Colon (tissue), 2 donors: ENCODE data around the gene RNF34.

Source experiments
- FAIRE-seq: peaks from 2 replicates; lab custom pipeline; 2012; peaks lifted over from hg19 to GRCh38; lab: Jason Lieb, UNC
- donor health status: control.
- donor health status: control.

RNF34 gene

DNA sequence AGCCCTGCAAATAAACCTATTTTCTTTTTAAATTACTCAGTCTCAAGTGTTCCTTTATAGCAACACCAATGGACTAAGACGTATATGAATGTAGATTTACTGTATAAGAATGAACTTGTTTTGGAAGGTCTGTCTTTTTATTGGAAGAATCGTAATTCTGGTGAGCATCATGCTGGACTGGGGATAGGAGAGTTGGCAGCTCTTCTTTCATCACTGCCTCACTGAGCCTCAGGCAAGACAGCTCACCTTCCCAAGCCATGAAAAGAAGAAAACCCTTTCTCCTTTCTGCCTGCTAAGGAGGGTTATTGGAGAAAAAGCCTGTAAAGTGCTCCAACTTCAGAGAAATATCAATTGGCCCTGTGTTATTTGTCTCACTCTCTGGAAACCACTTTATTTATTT lies 9.1 kb upstream of the RNF34 start:
- no peak for FAIRE-seq

DNA sequence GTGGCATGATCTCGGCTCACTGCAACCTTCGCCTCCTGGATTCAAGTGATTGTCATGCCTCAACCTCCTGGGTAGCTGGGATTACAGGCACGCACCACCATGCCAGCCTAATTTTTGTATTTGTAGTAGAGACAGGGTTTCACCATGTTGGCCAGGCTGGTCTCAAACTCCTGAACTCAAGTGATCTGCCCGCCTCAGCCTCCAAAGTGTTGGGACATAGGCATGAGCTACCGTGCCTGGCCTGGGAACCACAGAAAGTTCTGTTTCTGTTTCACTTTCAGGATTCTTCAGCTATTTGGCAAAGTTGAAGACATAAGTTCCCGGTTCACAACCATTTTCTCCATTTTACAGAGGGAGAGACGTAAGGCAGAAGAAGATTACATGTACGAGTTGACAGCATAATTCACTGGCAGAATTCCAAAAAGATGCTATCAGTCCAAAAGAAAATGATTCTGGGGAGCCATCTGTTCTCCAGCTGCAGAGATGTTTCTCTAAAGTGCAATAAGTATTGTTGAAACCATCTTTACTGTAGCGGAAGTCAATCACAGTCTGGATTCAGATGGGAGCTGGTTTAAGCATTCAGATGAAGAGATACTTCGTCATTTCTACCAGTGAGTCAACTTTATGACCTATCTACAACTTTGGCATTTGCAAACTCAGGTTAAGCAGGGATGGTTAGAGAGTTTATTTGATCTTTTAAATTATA lies 8.1 kb upstream of the RNF34 start:
- no peak for FAIRE-seq

DNA sequence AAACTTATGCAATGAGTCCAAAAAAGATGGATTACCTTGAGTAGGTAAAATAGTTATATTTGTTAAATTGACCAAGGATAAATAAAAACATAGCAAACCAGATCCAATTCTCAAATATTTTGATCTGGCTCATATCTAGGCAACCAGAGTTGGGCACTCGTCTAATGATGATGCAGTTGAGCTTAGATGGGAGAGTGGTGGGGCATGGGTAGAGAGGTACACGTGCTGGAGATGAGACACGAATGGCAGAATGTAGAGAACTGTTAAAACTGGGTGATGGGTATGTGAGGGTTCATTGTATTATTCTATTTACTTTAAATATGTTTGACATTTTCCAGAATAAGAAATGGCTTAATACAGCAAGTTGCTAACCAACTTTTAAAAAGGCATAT lies 7.6 kb upstream of the RNF34 start:
- no peak for FAIRE-seq

DNA sequence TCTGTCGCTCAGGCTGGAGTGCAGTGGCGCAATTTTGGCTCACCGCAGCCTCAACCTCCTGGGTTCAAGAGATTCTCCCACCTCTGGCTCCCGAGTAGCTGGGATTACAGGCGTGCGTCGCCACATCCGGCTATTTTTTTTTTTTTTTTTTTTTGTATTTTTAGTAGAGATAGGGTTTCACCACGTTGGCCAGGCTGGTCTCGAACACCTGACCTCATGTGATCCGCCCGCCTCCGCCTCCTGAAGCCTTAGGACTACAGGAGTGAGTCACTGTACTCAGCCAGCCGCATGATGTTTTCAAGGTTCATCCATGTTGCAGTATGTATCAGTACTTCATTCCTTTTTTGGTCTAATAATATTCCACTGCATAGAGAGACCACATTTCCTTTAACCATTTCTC lies 2.4 kb upstream of the RNF34 start:
- FAIRE-seq = no peak

DNA sequence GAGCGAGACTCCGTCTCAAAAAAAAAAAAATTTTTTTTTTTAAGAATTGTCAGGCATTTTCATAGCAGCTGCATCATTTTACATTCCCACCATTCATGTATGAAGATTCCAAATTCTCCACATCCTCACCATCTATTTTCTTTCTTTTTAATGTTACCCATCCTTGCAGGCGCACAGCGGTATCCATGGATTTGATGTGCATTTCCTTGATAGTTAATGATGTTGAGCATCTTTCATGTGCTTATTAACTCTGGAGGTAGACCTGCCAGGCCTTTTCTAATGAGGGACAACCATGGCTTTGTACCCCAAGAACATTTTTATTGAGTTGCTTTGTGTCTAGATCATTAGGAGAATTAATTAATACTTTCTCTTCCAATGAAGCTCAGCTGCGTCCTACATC lies 1.6 kb upstream of the RNF34 start:
- FAIRE-seq = no peak

DNA sequence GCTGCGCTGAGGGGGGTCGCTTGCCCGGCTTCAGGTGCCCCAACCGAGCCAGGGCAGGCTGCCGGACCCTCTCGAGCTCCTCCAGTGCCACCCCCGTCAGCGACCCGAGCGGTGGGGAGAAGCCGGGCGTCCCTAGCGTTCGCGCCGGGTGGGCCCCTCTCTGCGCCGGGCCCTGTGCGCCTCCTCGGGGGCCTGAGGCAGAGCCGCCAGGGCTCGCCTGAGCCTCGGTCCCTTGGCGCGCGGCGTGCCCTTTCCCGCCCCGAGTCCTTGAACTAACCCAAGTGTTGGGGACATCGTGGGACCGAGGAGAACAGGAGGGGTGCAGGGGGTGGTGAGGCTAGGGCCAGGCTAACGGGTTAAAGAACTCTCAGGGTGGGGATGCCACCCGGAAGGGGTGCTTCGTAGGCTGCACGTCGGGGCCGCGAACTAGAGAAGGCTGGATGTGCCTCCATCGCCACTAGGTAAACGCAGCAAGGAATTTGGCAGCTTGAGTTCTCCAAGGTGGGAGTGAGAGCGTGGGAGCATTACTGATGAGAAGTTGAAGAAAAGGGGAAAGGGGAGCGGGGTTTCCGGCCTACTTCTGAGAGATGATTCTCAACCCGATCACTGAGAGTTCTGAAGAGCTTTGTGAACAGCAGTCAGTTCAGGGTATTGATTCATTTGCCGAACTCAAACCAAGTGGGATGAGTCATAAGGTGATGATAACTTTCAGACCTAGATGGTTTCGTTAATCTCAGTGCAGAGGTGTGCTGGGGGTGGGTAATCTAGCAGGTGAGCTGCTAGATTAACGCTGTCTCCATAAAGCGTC lies 618 bp downstream of the RNF34 start:
- no peak for FAIRE-seq

DNA sequence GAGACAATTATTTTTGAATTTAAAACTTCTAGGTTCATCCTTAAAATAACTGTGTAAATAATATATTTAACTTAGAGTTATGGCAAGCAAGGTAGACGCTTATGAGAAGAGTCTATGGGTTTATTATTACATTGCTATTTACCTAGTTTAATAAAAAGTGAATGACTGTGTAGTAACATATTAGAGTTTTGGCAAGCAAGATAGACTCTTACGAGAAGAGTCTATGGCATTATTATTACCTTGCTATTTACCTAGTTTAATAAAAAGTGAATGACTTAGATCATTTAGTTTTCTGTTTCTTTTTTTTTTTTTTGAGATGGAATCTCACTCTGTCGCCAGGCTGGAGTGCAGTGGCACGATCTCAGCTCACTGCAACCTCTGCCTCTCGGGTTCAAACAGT lies 3.8 kb downstream of the RNF34 start:
- no peak for FAIRE-seq

DNA sequence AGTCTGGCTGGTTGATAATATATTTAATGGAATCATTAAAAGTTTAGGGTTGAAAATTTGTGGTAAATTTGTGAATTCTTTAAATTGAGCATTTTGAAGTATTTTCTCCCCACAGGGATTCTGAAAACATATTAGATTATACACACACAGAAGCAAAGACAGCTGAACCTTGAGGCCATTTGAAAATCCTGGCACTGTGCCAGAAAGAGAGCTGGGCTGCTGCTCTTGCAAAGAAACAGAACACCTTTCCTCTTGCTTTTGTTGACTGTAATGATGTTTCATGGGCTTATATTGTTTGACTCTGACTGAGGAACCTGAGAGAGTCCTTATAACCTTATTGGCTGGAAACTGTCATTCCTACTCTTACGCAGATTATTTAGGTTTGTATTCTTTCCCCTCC lies 4.8 kb downstream of the RNF34 start:
- no peak for FAIRE-seq

DNA sequence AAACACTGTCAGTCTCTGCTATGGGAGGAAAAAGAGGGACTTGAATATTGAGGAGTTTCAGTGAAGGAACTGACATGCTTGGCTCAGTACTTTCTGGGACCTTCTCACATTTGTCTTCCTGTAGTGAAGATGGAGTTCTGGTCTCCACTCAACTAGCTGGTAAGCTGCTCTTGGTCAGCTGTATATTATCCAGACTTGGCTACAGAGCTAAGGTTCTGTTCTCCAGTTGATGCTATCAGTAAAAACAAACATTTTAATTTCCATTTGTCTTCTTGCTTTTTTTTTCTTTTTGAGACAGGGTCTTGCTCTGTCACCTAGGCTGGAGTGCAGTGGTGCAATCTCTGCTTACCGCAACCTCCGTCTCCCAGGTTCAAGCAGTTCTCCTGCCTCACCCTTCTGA lies 5.3 kb downstream of the RNF34 start:
- FAIRE-seq = no peak

DNA sequence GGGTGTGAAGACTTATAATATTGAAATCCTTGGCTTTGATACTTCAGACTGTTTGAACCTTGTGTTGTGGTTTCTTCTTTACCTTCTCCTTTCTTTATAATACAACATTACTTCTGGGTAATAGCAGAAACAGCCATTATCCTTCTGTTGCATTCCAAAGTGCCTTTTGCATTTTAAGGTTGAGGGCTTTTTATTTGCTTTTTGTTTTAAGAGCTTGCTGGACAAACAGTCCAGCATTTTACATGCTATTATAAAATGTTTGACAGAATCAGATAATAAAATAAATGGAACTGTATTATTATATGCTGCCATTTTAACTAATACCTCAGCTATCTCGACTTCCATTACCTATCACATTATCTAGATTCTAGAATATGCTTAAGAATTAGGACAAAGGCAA lies 14.0 kb downstream of the RNF34 start:
- no peak for FAIRE-seq

DNA sequence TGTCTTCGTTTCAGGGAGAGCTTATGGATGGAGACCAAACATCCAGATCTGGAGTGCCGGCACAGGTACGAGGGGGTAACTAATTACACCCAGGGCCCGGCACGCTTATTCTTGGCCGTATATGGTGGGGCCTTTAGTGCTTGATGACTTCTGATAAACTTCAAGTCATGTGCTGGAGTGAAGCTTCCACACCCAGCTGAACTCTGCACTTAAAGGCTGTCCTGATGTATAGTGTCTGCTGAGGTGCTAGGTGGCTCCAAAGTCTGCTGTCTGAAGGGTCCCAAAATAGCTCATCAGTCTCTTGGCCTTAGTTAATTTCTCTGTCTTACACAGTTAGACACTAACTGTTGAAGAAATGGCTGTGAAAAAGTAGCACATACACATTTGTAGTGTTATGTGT lies 17.9 kb downstream of the RNF34 start:
- FAIRE-seq = no peak

DNA sequence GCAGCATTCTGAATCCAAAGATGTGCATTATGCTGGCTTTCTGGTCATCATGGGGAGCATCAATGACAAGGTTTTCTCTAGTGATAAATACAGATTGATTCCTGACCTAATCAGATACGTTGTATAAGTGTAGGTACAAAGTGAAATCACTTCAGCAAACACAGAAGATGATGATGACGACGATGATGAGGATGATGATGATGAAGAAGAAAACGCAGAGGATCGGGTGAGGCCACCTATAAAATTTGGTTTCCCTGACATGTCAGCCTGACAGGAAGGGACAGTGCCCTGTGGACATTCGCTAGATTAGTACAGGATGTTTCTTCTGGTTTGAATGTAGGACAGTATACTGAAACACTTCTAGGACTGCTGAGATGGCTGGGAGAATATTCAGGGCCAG lies 20.2 kb downstream of the RNF34 start:
- no peak for FAIRE-seq

DNA sequence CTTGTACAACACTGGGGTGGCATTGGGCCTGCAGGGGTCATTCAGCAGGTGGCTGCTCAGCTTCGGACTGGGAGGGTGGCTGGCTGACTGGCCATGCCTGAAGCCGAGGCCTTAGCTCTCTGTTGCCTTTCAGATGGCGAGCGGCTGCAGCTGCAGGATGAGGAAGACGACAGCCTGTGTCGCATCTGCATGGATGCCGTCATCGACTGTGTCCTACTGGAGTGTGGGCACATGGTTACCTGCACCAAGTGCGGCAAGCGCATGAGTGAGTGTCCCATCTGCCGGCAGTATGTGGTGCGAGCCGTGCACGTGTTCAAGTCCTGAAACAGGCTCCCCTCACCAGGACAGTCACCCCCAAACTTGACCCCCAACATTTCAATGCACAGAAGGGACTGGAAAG lies 23.3 kb downstream of the RNF34 start:
- no peak for FAIRE-seq

DNA sequence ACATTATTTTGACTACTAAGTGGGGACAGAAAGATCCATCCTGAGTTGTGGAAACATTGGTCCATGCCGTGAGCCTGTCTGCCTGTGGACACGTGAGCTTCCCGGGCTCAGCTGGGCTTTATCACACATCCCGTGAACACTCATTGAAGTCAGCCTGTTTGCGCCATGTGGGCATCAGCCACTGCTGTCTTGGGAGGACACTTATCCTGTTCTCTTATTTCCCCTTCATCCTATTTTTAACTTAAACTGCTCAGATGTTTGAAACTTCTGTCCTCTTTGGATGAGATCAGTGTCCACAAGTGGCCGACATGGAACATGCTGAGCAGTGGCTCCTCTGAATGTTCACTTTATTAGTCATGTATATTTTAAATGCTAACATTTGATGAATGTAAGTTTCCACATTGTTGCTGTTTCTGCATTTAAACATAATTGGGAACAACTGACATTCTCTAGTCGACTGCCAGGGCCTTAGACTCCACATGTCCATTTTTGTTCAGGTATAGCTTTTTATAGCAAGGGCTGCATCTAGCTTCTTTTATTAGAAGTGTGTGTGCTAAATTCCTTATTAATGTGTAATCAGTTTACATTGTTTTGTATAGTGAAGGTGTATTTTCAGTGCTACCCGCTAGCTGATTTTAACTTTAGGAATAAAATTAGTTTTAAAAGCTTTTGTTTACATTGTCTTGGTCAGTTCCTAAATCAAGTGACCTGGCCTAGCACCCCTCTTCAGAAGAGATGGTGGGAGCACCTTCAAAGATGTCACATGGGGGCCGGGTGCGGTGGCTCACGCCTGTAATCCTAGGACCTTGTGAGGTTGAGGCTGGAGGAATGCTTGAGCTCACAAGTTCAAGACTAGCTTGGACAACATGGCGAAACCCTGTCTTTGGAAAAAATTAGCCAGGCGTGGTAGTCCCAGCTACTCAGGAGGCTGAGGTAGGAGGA lies 24.0 kb downstream of the RNF34 start:
- no peak for FAIRE-seq

DNA sequence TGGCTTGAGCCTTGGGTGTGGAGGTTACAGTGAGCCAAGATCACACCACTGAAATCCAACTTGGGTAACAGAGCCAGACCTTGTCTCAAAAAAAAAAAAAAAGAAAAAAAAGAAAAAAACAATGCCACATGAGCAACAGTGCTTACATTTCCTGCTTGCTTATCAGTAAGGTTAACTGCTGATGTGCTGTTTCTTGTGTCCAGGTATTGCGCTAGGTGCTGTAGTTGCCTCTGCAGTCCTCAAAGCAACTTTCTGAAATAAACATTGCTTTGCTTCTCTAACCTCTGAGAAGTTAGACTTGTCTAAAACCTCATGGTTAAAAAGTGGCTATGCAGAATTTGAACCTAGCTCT lies 24.7 kb downstream of the RNF34 start:
- no peak for FAIRE-seq

DNA sequence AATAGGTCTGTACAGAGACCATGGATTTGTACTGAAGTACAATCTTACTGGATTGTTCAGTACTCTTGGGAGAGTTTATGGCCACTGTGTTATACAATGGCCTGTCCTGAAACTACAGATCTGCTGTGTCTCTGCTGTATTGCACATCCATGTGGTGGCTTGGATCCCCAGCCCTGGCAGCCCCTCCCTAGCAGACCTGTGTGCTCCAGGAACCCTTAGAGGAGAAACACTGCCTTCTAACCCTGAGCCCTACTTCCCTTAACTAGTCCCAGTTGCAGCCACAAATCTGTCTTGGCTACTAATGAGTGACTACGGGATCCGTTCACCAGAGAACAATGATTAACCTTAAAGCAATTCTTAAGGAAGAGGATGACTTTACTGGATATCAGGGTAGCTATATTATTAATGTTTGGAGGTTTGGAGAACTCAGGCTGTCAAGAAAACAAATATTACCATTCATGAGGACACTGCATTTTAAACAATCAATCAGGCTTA lies 27.7 kb downstream of the RNF34 start:
- no peak for FAIRE-seq

DNA sequence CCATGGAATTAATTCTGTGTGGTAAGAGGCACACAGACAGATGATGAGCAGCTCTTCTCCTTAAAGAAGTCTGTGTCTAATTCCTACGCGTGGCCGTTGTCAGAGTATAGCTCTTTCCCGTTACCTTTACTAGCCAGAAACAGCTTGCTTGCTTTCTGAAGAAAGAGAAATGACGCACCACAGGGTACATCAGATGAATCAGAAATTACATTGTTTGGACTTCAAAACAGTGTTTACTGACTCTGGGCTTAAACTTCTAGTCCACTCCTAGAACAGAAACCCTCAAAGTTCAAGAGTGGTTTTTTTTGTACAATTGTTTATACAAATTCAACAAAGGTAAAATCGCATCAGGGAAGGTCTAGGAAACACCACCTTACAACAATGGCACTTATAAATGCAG lies 29.0 kb downstream of the RNF34 start:
- FAIRE-seq = no peak

DNA sequence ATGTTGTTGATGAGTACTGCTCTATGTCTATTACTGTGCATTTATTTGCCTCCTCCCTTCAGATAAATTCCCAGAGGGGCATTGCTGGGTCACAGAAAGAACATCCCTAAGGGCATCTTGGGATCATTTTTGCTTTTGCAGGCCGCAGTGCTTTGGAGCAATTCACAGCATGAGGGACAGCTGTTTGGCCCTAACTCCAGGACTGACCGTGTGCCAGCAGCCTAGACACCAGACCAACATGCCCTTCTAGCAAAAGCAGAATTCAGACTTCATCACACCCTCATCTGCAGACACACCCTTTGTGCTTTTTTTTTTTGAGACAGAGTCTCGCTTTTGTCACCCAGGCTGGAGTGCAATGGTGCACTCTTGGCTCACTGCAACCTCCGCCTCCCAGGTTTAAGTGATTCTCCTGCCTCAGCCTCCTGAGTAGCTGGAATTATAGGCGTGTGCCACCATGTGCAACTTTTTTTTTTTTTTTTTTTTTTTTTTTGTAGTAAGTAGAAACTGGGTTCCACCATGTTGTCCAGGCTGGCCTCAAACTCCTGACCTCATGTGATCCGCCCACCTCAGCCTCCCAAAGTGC lies 31.0 kb downstream of the RNF34 start:
- no peak for FAIRE-seq

DNA sequence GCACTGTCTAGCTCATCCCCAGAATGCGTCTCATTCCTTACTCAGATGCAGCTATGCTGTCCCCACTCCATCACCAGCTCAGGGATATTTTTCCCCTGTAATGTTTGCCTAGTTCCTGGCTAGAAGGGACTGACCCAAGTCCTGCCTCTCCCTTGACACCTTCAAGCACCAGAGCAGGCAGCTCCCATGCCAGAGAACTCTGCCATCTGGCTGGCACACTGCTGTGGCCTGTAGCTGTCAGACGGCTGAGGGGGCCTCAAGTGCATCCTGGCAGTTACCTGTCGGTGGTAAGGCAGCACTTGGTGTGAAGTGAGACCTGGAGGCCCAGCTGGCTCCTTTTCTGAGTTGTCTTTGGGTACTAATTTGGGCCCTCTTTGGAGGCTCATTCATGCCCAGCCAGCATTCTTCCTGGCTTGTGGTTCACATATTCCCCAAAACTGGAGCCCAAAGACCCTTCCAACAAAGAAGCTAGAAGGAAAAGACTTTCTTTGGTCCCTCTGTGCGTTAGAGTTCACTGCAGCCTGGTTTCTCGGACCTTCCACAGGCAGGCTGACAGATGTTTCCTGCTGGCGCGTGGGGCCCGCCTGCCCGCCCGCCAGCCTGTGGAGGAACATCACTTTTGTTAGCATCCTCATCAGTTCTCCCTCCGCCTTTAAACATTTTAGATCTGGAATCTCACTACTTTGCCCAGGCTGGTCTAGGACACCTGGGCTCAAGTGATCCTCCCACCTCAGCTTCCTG lies 33.0 kb downstream of the RNF34 start:
- FAIRE-seq = no peak

DNA sequence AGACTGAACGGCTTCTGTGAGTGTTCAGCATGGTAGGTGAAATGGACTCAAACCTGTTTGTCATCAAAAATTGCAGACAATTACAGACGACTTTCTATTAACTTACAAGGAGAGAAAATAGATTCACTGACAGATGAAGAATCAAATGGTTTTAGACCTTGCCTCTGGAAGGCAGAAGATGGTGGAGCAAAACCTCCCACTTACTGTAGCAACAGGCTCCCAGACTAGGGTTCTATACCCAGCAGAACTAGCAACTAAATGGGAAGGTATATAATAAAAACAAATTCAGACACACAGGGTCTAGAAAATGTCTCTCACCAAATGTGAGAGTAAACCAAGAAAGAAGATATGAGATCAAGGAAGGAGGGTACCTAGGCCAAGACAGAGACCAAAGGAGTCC lies 36.8 kb downstream of the RNF34 start:
- FAIRE-seq = no peak

DNA sequence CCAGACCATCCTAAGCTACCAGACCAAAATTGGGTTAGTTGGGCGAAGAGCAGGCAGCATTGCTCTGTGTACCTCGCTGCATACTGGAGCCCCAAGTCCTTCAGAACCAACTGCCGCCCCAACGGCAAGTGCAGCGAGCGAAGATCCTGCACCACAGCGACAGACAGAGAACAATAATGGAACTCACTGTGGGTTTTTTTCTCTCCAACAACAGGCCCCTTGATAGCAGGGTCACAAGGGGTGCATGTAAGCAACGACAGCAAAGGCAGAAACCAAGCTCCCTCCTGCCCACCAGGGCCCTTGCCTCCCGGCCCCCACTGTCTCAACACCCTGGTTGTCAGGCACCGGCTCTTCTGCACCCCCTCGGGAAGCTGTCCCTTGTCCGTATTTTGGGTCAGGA lies 39.0 kb downstream of the RNF34 start:
- no peak for FAIRE-seq

DNA sequence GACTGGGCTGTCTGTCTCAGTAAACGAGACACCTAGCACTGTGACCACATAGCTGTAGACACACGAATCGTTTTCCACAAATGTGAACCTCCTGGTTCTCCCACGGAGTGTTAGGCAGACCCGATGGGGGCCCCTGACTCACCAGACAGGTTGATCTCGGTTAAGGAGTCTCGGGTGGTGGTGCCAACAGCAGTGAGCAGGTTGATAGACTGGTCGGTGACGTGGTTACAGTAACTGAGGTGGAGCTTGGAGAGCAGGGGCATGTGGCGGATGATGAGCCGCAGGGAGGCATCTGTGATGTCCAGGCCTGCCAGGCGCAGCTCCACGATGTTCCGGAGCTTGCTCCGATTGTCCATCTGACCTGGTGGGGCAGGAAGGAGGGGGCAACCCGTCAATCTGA lies 39.8 kb downstream of the RNF34 start:
- no peak for FAIRE-seq
